GM12892 (cell line): ENCODE measurements around the gene ASB18.

Experiments
- DNase-seq: peaks from one replicate; pipeline ENCODE4 v3.0.0; 2011; ENCODE audit not compliant: insufficient read length
- FAIRE-seq: peaks from 2 replicates; lab custom pipeline; 2011; peaks lifted over from hg19 to GRCh38; lab: Jason Lieb, UNC
- POLR2A ChIP-seq: IDR thresholded peaks from 2 replicates; pipeline ENCODE4 v1.6.1; 2011; ENCODE audit warnings: low read depth, low read length, control low read depth
- POLR2AphosphoS5 ChIP-seq: IDR thresholded peaks from 2 replicates; pipeline ENCODE4 v1.6.1; 2011; ENCODE audit warnings: low read depth, low read length, control low read depth
- TAF1 ChIP-seq: IDR thresholded peaks from 2 replicates; pipeline ENCODE4 v1.6.1; 2011; ENCODE audit warnings: low read depth, mild to moderate bottlenecking, control low read depth, low read length, borderline replicate concordance

The ASB18 gene

DNA sequence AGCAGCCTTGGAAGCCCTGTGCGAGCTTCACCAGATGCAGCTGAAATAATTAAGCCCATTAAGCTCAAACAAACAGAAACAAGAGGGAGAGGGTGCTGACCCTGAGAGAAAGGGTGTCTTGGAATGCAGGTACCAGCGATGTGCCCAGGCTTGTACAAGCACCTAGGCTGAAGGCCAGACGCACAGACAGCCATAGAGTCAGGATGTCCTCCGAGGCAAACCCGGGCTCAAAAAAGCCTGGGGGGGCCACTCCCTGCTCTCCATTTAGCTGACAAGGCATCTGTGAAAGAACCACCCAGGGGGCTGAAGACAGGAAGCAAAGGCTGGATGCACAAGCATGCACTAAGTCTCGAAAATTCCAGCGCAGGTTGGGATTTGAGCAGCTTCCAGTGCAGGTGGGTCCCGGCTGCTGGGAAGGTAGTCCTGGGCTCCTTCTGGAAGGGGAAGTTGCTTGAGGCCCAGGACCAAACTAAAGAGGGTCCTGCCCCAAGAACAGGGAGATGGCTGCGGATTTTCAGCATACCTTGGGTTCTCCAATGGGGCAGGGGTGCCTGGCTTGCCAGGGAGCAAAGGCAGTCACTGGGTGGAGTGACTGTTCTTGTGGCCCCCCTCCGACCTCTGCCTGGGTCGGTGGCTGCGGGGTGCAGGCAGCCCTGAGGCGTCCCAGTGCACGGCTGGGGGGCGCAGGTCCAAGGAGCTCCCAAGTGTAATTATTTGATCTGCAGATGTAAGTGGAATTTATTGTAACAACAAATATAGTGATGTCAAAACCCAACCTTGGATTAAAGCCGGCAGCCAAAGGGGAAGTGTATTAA lies 102.0 kb downstream of the ASB18 start:
- no peak for FAIRE-seq

DNA sequence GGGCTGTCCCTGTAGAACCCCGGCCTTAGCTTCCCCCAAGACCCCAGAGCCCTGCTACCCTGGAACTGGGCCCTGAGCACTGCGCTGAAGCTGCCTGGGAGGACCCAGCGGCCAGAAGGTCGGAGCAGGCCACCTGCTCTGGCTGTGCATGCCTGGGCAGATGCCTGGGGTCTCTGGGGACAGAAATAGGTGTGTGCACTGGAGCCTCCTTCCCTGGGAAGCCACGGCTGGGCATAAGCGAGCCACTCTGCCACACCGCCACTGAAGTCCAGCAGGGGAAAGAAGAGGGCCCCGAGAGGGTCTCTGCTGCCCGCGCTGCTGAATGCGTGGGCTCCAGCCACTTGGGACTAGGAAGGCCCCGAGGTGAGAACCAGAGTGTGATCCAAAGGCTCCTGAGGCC lies 102.7 kb downstream of the ASB18 start:
- DNase-seq (no peak), FAIRE-seq (no peak)
- no peak for TF ChIP-seq POLR2A
- TF ChIP-seq TAF1, result no peak
- TF ChIP-seq POLR2AphosphoS5, result no peak

More for the DNA sequence above, 102.0 kb downstream of the ASB18 start:
- no peak for DNase-seq
- TF ChIP-seq POLR2A (no peak), POLR2AphosphoS5 (no peak), TAF1 (no peak)

DNA sequence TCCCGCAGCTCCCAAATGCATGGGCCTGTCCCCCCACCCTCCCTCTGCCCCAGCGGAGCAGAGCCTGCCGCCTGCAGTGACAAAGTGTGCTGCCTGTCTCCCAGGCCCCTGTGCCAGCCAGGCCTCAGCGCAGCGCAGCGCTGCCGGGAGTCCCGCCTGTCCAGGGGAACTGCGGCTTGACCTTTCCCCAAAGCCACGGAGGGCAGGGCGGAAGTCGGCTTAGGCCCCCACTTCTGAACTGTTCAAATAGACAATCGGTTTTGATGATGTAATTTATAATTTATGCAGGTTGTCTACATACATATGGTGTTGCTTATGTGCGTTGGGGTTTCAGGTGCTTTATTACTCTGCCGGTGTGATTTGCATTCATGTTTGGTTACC lies 103.1 kb downstream of the ASB18 start:
- no peak for DNase-seq
- TF ChIP-seq TAF1 (no peak), POLR2A (no peak), POLR2AphosphoS5 (no peak)
- FAIRE-seq, result no peak

DNA sequence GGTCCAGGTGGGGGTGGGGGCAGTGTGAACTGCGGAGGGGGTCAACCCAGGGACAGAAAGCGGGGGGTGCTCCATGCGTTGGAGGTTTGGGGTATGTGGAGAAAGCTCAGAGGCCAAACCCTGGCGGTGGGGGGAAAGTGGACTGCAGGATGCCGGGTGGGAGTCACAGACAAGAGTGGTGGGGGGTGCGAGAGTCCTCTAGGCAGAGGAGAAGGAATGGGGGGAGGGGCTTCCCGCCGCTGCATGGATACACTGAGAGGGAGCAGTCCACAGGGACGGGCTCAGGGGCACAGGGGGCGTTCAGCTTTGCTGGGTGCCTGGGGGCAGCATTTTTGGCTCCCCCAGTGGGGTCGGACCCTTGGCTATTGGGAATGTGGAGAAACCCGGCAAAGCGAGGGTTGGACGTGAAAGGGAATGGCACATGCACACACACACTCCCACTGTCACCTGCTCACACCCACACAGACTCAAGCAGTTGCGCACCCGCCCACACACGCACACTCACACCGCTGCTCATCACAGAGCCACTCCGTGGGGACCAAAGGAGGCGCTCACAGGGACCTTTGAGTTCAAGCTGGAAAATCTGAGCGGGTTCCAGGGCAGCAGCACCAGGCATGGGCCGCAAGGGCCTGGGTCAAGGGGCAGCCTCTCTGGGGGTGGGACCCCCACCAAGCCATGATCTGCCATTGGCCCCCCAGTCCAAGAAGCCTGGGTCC lies 103.7 kb downstream of the ASB18 start:
- DNase-seq (no peak), FAIRE-seq (no peak)
- TF ChIP-seq TAF1 (no peak), POLR2A (no peak), POLR2AphosphoS5 (no peak)

DNA sequence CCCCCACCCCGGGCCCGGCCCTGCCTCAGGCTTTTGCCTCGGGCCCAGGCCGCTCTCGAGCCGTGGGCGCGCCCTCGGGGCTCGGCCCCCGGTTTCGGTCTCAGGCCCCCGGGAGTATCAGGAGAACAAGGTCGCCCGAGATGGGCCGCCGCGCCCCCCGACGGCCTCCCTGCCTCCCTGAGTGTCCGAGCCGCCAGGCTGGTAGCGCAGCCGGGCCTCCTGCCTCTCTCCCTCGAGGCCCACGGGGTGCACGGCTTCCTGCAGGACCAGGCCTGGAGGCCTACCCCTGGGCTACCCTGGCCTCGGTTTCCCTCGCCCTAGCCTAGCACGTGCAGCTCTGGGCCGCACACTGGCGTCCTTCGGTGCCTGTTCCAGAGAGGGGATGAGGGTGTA lies 104.4 kb downstream of the ASB18 start:
- TF ChIP-seq POLR2A, result no peak
- no peak for TF ChIP-seq POLR2AphosphoS5
- TF ChIP-seq TAF1, result no peak
- DNase-seq (no peak), FAIRE-seq (no peak)

DNA sequence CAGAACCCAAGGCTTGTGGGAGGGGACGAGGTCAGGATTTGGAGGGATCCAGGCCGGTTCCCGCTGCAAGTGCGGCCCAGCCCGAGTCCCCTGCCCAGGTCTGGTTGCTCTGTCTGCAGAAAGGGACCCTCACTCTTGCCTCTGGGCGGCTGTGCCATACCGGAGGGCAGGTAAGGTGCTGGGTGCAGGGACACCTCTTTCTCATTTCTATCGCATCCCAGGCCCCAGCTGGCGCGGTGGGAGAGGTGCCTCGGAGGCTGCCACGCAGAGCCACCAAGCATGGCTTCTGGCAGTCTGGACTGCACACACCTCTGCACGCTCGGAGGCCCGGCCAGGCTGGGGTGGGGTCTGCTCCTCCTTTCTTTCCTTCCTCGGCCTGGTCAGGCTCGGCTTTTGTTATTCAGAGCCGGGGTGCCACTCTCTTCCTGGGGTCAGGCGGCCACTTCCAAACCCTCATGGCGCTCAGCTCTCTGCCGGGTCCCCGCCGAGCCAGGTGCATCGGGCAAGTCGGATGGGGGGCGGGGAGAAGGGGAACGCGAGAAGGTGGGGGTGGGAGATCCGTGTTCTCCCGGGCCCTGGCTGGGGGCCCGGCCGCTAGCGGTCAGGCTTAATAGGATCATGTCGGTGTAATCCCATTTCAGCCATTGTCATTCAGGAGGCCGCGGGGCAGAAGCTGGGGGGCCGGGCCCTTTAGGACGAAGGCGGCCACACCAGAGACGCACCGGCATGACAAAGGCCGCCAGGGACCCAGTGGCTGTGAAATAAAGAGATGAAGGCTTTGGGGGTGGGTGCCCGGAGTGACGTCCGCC lies 105.0 kb downstream of the ASB18 start:
- FAIRE-seq (no peak), DNase-seq (no peak)
- no peak for TF ChIP-seq TAF1
- no peak for TF ChIP-seq POLR2AphosphoS5
- no peak for TF ChIP-seq POLR2A

DNA sequence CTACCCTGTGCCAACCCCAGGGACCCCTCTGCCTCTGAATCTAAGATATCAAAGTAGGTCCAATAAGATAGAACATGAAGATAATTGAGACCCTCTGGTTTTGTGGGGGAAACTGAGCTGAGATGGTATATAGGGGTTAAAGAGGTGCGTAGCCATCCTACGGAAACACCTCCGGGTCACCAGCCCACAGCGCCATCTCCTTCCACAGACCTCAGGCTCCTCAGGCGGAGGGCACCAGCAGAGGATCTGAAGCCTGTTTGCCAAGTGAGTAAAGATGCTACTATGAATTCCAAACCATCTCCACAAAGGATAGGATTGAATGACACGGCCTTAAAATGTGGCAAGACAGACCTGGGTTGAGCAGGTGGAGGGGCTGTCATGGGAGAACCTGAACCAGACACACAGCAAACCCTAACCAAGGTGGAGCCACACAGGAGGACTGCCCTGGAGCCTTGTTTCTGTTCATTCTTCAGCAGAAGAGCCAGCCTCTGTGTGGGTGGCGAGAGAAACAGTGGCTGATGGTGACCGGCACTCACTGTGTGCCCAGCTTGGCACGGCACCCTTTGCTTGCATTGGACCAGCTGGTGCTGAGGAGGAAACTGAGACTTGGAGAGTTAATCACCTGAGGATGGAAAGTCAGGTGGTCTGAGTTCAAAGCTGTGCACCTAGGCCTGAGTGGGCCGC lies 106.2 kb downstream of the ASB18 start:
- FAIRE-seq (no peak), DNase-seq (no peak)
- TF ChIP-seq TAF1, result no peak
- TF ChIP-seq POLR2AphosphoS5, result no peak
- TF ChIP-seq POLR2A, result no peak

DNA sequence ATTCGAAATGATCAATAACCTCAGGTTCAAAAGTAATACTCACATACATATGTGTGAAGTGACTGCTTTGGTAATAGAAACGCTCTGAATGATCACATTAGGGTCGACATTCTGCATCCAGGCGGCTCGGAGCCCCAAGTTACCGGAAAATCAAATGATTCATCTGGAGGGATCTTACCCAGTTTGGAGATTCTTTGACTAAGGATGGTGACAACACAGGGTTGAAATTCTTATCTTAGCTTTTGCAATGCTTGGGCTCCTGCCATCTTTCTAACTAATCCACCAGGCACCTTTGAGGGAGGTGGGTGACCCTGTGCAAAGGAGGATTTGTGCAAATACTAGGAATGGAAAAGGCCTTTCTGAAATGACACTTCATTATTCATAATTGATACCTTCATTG lies 106.8 kb downstream of the ASB18 start:
- DNase-seq (no peak), FAIRE-seq (no peak)
- TF ChIP-seq POLR2AphosphoS5, result no peak
- no peak for TF ChIP-seq POLR2A
- no peak for TF ChIP-seq TAF1

DNA sequence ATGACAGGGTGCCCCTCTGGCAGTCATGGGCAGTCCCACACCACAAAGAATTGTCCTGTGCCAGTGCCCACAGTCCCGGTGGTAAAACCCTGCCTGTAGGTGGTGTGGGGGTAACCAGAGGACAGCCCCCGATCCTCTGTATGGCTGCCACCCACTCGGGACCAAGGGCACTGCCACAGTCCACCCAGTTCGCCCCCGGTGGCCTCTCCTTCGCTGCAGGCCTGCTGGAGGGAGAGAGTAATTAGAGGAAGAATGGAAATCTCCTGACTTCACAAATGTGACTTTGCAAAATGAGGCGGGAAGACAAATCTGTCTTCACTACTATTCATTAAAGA lies 107.4 kb downstream of the ASB18 start:
- no peak for TF ChIP-seq POLR2AphosphoS5
- TF ChIP-seq POLR2A, result no peak
- no peak for TF ChIP-seq TAF1
- no peak for DNase-seq
- no peak for FAIRE-seq

DNA sequence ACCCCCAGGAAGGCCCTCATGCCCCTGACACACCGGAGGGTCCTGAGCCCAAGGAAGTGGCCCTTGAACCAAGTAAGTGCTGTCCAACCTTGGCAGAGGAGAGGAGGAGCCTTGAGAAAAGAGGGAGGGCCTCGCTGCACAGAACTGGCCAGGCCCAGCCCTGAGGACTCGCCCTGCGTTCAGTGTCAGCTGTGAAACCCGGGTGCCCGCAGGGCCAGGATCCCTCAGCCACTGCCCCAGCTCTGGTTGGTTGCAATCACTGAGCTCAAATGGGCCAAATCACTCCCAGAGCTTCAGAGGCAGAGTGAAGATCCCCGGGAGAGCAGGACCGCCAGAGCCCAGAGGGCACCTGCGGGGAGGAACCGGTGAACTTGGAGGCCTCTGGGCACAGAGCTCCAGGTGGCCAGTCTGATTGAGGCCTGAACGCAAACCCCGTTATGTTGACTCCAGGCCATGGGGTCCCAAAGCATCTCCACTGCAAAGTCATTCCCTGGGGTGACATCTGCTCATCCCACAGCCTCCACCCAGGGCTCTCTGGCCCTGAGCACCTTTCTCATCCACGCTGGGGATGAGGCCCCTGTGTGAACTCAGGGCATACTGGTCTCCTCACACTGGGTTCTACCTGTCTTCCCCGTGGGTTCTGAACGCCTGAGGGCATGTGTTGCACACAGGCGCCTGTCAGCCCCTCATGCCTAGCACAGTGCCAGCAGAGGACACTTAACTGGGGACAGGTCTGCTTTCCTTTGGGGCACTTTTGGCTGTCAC lies 107.9 kb downstream of the ASB18 start:
- DNase-seq (no peak), FAIRE-seq (no peak)
- TF ChIP-seq POLR2AphosphoS5 (no peak), POLR2A (no peak), TAF1 (no peak)
